Neural cell (in vitro differentiated cells): ENCODE data around the gene DHH. TPM values are rescaled to one million over a fixed set of nuclear protein-coding genes. Genes with fewer than 3 reads are reported as not detected.

Experiments used
- H2AFZ ChIP-seq: fragments of 200-600, 300-800 bp; sonication (generic), shearing (Covaris generic); 2 replicates; pipeline ENCODE4 v1.6.0; 2014; ENCODE audit warnings: low read depth, mild to moderate bottlenecking, antibody characterized with exemption, low read length, moderate library complexity
- H3F3A ChIP-seq: fragments of 200-600 bp; shearing (Covaris generic); 2 replicates; pipeline ENCODE4 v1.6.1; 2016; ENCODE audit warnings: mild to moderate bottlenecking, moderate library complexity, mixed read lengths, antibody characterized with exemption, low read length; ENCODE audit not compliant: insufficient read depth, poor library complexity, severe bottlenecking
- H3K27ac ChIP-seq: fragments of 200-600, 300-800 bp; sonication (generic), shearing (Covaris generic); 2 replicates; pipeline ENCODE4 v1.5.1; 2014; ENCODE audit warnings: mild to moderate bottlenecking, low read length, moderate library complexity
- H3K27me3 ChIP-seq: fragments of 300-800, 200-600 bp; sonication (generic), shearing (Covaris generic); 2 replicates; pipeline ENCODE4 v1.6.0; 2014; ENCODE audit warnings: mild to moderate bottlenecking, low read depth, low read length, moderate library complexity; ENCODE audit not compliant: insufficient read depth
- H3K36me3 ChIP-seq: fragments of 300-800, 200-600 bp; sonication (generic), shearing (Covaris generic); 2 replicates; pipeline ENCODE4 v1.5.1; 2014; ENCODE audit warnings: mild to moderate bottlenecking, antibody characterized with exemption, low read length, moderate library complexity; ENCODE audit not compliant: insufficient read depth
- H3K4me2 ChIP-seq: fragments of 300-800, 200-600 bp; sonication (generic), shearing (Covaris generic); 2 replicates; pipeline ENCODE4 v1.6.0; 2014; ENCODE audit warnings: mild to moderate bottlenecking, low read length
- H3K4me3 ChIP-seq: fragments of 300-800, 200-600 bp; sonication (generic), shearing (Covaris generic); 2 replicates; pipeline ENCODE4 v1.5.1; 2014; ENCODE audit warnings: mild to moderate bottlenecking, low read length, moderate library complexity
- H3K79me2 ChIP-seq: fragments of 200-600 bp; shearing (Covaris generic); replicated peaks from 2 replicates; pipeline ENCODE4 v1.6.0; 2014; ENCODE audit warnings: mild to moderate bottlenecking, low read length, moderate library complexity; ENCODE audit not compliant: insufficient read depth
- H3K9ac ChIP-seq: fragments of 300-800, 200-600 bp; sonication (generic), shearing (Covaris generic); 2 replicates; pipeline ENCODE4 v1.6.1; 2016; ENCODE audit warnings: mild to moderate bottlenecking, low read length, mixed read lengths
- H3K9me2 ChIP-seq: fragments of 200-600 bp; shearing (Covaris generic); 2 replicates; pipeline ENCODE4 v1.6.1; 2016; ENCODE audit warnings: mild to moderate bottlenecking, low read length, mixed read lengths; ENCODE audit not compliant: insufficient read depth
- H3K9me3 ChIP-seq: fragments of 200-600, 300-800 bp; sonication (generic), shearing (Covaris generic); 2 replicates; pipeline ENCODE4 v1.6.1; 2016; ENCODE audit warnings: mild to moderate bottlenecking, mixed run types, low read length, moderate library complexity, mixed read lengths
- H4K20me1 ChIP-seq: fragments of 200-600 bp; shearing (Covaris generic); 2 replicates; pipeline ENCODE4 v1.6.1; 2016; ENCODE audit warnings: mild to moderate bottlenecking, mixed run types; ENCODE audit not compliant: insufficient read depth
- CTCF ChIP-seq: fragments of 450-650 bp; IDR thresholded peaks from 2 replicates; pipeline ENCODE4 v1.5.1; 2014; ENCODE audit warnings: antibody characterized with exemption, mild to moderate bottlenecking, moderate library complexity; ENCODE audit not compliant: poor library complexity, severe bottlenecking
- EP300 ChIP-seq: fragments of 450-650 bp; conservative IDR thresholded peaks from 2 replicates; pipeline ENCODE4 v1.6.1; 2014; ENCODE audit warnings: antibody characterized with exemption, mild to moderate bottlenecking, moderate library complexity; ENCODE audit not compliant: poor library complexity, severe bottlenecking
- EZH2 ChIP-seq: fragments of 200-600, 300-800 bp; shearing (Covaris generic), sonication (generic); IDR thresholded peaks from 2 replicates; pipeline ENCODE4 v1.6.1; 2014; ENCODE audit warnings: antibody characterized with exemption, low read length, borderline replicate concordance, mild to moderate bottlenecking; ENCODE audit not compliant: insufficient read depth, poor library complexity, severe bottlenecking
- MXI1 ChIP-seq: fragments of 450-650 bp; conservative IDR thresholded peaks from 2 replicates; pipeline ENCODE4 v1.6.1; 2014; ENCODE audit warnings: antibody characterized with exemption, mild to moderate bottlenecking; ENCODE audit not compliant: poor library complexity, severe bottlenecking
- POLR2AphosphoS5 ChIP-seq: IDR thresholded peaks from 2 replicates; pipeline ENCODE4 v1.6.1; 2012
- RAD21 ChIP-seq: fragments of 450-650 bp; conservative IDR thresholded peaks from 2 replicates; pipeline ENCODE4 v1.6.1; 2014; ENCODE audit warnings: antibody characterized with exemption, mild to moderate bottlenecking, moderate library complexity
- REST ChIP-seq: IDR thresholded peaks from 2 replicates; pipeline ENCODE4 v1.6.1; 2012; ENCODE audit warnings: borderline replicate concordance
- SMC3 ChIP-seq: fragments of 450-650 bp; conservative IDR thresholded peaks from 2 replicates; pipeline ENCODE4 v1.6.1; 2014; ENCODE audit warnings: antibody characterized with exemption, mild to moderate bottlenecking, moderate library complexity; ENCODE audit not compliant: poor library complexity
- TAF1 ChIP-seq: IDR thresholded peaks from 2 replicates; pipeline ENCODE4 v1.6.1; 2012; ENCODE audit warnings: low read depth
- polyA plus RNA-seq: library from polyadenylated mRNA; depleted of rRNA; stranded (reverse); fragments of >200 nt; gene quantifications from 2 replicates; pipeline ENCODE4 v1.2.3, GENCODE V29; 2014

The DHH gene
- polyA plus RNA-seq, 1 donor from 2014 or later = 0.66 TPM

- peak overlapping the region; percentile 50 for H3K9ac ChIP-seq
- peak overlapping the region; percentile 42 for H3K27ac ChIP-seq
- H3K79me2 ChIP-seq = peaks cover 23% of the 10 kb centered on the region
Observed at GRCh38 chr12:49131894-49132461, 37.4 kb upstream of the DHH start.

More at GRCh38 chr12:49131894-49132461, 37.4 kb upstream of the DHH start:
- H3K9me3 ChIP-seq = no peaks in the 10 kb centered on the region
- peaks cover 7% of the 10 kb centered on the region for H3F3A ChIP-seq
- peaks cover 2% of the 10 kb centered on the region for H4K20me1 ChIP-seq
- H3K36me3 ChIP-seq = peaks cover 8% of the 10 kb centered on the region
- no peak for TF ChIP-seq RAD21
- no peak for TF ChIP-seq CTCF
- no peak for TF ChIP-seq REST
- no peak for TF ChIP-seq EZH2
- TF ChIP-seq EP300 = no peak
- TF ChIP-seq SMC3 = no peak
- no peak for TF ChIP-seq TAF1
- TF ChIP-seq MXI1 = no peak
- no peak for TF ChIP-seq POLR2AphosphoS5
- no peaks in the 10 kb centered on the region for H3K27me3 ChIP-seq
- H3K9me2 ChIP-seq = no peaks in the 10 kb centered on the region
- peak overlapping the region; percentile 99 for H3K4me3 ChIP-seq
- peak overlapping the region; percentile 76 for H3K4me2 ChIP-seq
- H2AFZ ChIP-seq = peak overlapping the region; percentile 63
